ENCODE results near the gene WFDC8. TPM values are rescaled to one million over a fixed set of nuclear protein-coding genes. Genes with fewer than 3 reads are reported as not detected.

WFDC8 gene
- total and polyA plus RNA-seq, 4 experiments from 2014 or later: not detected

- ChIA-PET POLR2A (ENCODE audit: partially characterized antibody) (no interaction called here), CTCF (ENCODE audit: partially characterized antibody) (no interaction called here)
- peaks cover 0 to 2% (median 0%) of the 10 kb centered on the region in 4 donors for H3K4me1 Mint-ChIP-seq
- H3K36me3 Mint-ChIP-seq: no peaks in the 10 kb centered on the region
- Histone ChIP-seq H3K9me3 (ENCODE audit: control insufficient read depth in 1 of 2, low read length in 2 of 2) (no peaks in the 10 kb centered on the region), H3K36me3 (ENCODE audit: insufficient read depth, low read length) (no peaks in the 10 kb centered on the region), H3K27me3 (ENCODE audit: insufficient read depth, low read length) (no peaks in the 10 kb centered on the region), H3K4me3 (ENCODE audit: low read length in 2 of 2) (no peak overlapping the region), H3K4me1 (ENCODE audit: insufficient read depth, low read length) (no peaks in the 10 kb centered on the region), H3K27ac (ENCODE audit: low read depth, low read length) (no peak overlapping the region)
- no peak overlapping the region for H3K4me3 Mint-ChIP-seq
- intact Hi-C loops (cut with micrococcal nuclease): no loop called here
- DNase-seq: no peak
- H3K9me3 Mint-ChIP-seq: peaks cover 0 to 4% (median 0%) of the 10 kb centered on the region in 8 donors
- H3K27me3 Mint-ChIP-seq: peaks cover 11 to 27% of the 10 kb centered on the region in 2 donors
- H3K27ac Mint-ChIP-seq: no peak overlapping the region
Observed at GRCh38 chr20:45508068-45508886, 70.8 kb downstream of the WFDC8 start.

- Mint-ChIP-seq H3K9me3 (peaks cover 0 to 4% (median 0%) of the 10 kb centered on the region in 8 donors), H3K27ac (no peak overlapping the region), H3K36me3 (no peaks in the 10 kb centered on the region), H3K4me3 (no peak overlapping the region), H3K27me3 (peaks cover 11 to 24% of the 10 kb centered on the region in 2 donors), H3K4me1 (peaks cover 0 to 2% (median 0%) of the 10 kb centered on the region in 4 donors)
- no peak for DNase-seq
- H3K36me3 ChIP-seq (ENCODE audit: insufficient read depth, low read length): no peaks in the 10 kb centered on the region
- CTCF ChIA-PET (ENCODE audit: partially characterized antibody): no interaction called here
- POLR2A ChIA-PET (ENCODE audit: partially characterized antibody): no interaction called here
- H3K4me3 ChIP-seq (ENCODE audit: low read length in 2 of 2): no peak overlapping the region
- no peaks in the 10 kb centered on the region for H3K4me1 ChIP-seq (ENCODE audit: insufficient read depth, low read length)
- no peak overlapping the region for H3K27ac ChIP-seq (ENCODE audit: low read depth, low read length)
- H3K27me3 ChIP-seq (ENCODE audit: insufficient read depth, low read length): no peaks in the 10 kb centered on the region
- intact Hi-C loops (cut with micrococcal nuclease): no loop called here
- no peaks in the 10 kb centered on the region for H3K9me3 ChIP-seq (ENCODE audit: control insufficient read depth in 1 of 2, low read length in 2 of 2)
Observed at GRCh38 chr20:45507011-45507820, 71.9 kb downstream of the WFDC8 start.

- intact Hi-C loops (cut with micrococcal nuclease): no loop called here
- CTCF ChIA-PET (ENCODE audit: partially characterized antibody): no interaction called here
- no peak overlapping the region for H3K4me3 Mint-ChIP-seq
Observed at GRCh38 chr20:45506398-45506797, 72.7 kb downstream of the WFDC8 start.

GRCh38 chr20:45503403-45503802, 75.7 kb downstream of the WFDC8 start:
- peaks cover 0 to 2% (median 0%) of the 10 kb centered on the region in 8 donors for H3K9me3 Mint-ChIP-seq
- Histone ChIP-seq H3K27ac (ENCODE audit: low read depth, low read length) (no peak overlapping the region), H3K27me3 (ENCODE audit: insufficient read depth, low read length) (no peaks in the 10 kb centered on the region), H3K4me3 (ENCODE audit: low read length in 2 of 2) (no peak overlapping the region), H3K36me3 (ENCODE audit: insufficient read depth, low read length) (no peaks in the 10 kb centered on the region), H3K9me3 (ENCODE audit: control insufficient read depth in 1 of 2, low read length in 2 of 2) (no peaks in the 10 kb centered on the region), H3K4me1 (ENCODE audit: insufficient read depth, low read length) (no peaks in the 10 kb centered on the region)
- peaks cover 21 to 32% of the 10 kb centered on the region in 2 donors for H3K27me3 Mint-ChIP-seq
- H3K4me1 Mint-ChIP-seq: peaks cover 0 to 2% (median 0%) of the 10 kb centered on the region in 4 donors
- DNase-seq: no peak
- H3K27ac Mint-ChIP-seq: no peak overlapping the region
- intact Hi-C loops (cut with micrococcal nuclease): no loop called here
- H3K36me3 Mint-ChIP-seq: no peaks in the 10 kb centered on the region
- ChIA-PET POLR2A (ENCODE audit: partially characterized antibody) (no interaction called here), CTCF (ENCODE audit: partially characterized antibody) (interaction anchor here (1.2 kb wide), 2 partner anchors 11 to 54 kb away, joined by 3 read pairs; no protein-coding TSS in a partner anchor)
- H3K4me3 Mint-ChIP-seq: no peak overlapping the region

More at GRCh38 chr20:45506398-45506797, 72.7 kb downstream of the WFDC8 start:
- H3K27me3 Mint-ChIP-seq: peaks cover 13 to 27% of the 10 kb centered on the region in 2 donors
- no peaks in the 10 kb centered on the region for H3K36me3 Mint-ChIP-seq
- no peak overlapping the region for H3K27ac ChIP-seq (ENCODE audit: low read depth, low read length)
- H3K36me3 ChIP-seq (ENCODE audit: insufficient read depth, low read length): no peaks in the 10 kb centered on the region
- POLR2A ChIA-PET (ENCODE audit: partially characterized antibody): no interaction called here
- no peaks in the 10 kb centered on the region for H3K9me3 ChIP-seq (ENCODE audit: control insufficient read depth in 1 of 2, low read length in 2 of 2)
- H3K4me1 Mint-ChIP-seq: peaks cover 0 to 2% (median 0%) of the 10 kb centered on the region in 4 donors
- H3K4me1 ChIP-seq (ENCODE audit: insufficient read depth, low read length): no peaks in the 10 kb centered on the region
- no peaks in the 10 kb centered on the region for H3K27me3 ChIP-seq (ENCODE audit: insufficient read depth, low read length)
- no peak for DNase-seq
- H3K4me3 ChIP-seq (ENCODE audit: low read length in 2 of 2): no peak overlapping the region
- no peak overlapping the region for H3K27ac Mint-ChIP-seq
- H3K9me3 Mint-ChIP-seq: peaks cover 0 to 4% (median 0%) of the 10 kb centered on the region in 8 donors

- Histone ChIP-seq H3K9me3 (ENCODE audit: control insufficient read depth in 1 of 2, low read length in 2 of 2) (no peaks in the 10 kb centered on the region), H3K27me3 (ENCODE audit: insufficient read depth, low read length) (no peaks in the 10 kb centered on the region), H3K36me3 (ENCODE audit: insufficient read depth, low read length) (no peaks in the 10 kb centered on the region), H3K4me1 (ENCODE audit: insufficient read depth, low read length) (no peaks in the 10 kb centered on the region), H3K27ac (ENCODE audit: low read depth, low read length) (no peak overlapping the region), H3K4me3 (ENCODE audit: low read length in 2 of 2) (no peak overlapping the region)
- Mint-ChIP-seq H3K36me3 (no peaks in the 10 kb centered on the region), H3K9me3 (peaks cover 0 to 2% (median 0%) of the 10 kb centered on the region in 8 donors), H3K27me3 (peaks cover 21 to 32% of the 10 kb centered on the region in 2 donors), H3K4me1 (peaks cover 0 to 2% (median 0%) of the 10 kb centered on the region in 4 donors), H3K27ac (no peak overlapping the region), H3K4me3 (no peak overlapping the region)
- ChIA-PET CTCF (ENCODE audit: partially characterized antibody) (interaction anchor here (1.0 to 1.2 kb wide), 2 partner anchors 18 to 53 kb away, joined by 3 to 4 read pairs; no protein-coding TSS in a partner anchor), POLR2A (ENCODE audit: partially characterized antibody) (no interaction called here)
- no peak for DNase-seq
- intact Hi-C loops (cut with micrococcal nuclease): no loop called here
Observed at GRCh38 chr20:45502561-45502960, 76.5 kb downstream of the WFDC8 start.

Other genes starting within 250 kb of the WFDC8 start
- 1 to 10 TPM; 3.8 to 3.9 TPM for gene SDC4, start 230.9 kb downstream of the WFDC8 start, total RNA-seq
- gene SDC4, start 230.9 kb downstream of the WFDC8 start, polyA plus RNA-seq: 1 to 10 TPM; 1.2 to 2.3 TPM
- 10 to 100 TPM; 56.4 to 56.6 TPM for gene SYS1, start 216.1 kb downstream of the WFDC8 start, total RNA-seq
- gene SYS1, start 216.1 kb downstream of the WFDC8 start, polyA plus RNA-seq: 10 to 100 TPM; 24.7 to 30.2 TPM
- under 1 TPM in 1 of 2 experiments, not detected in 1; 0.36 TPM for gene TP53TG5, start 201.0 kb downstream of the WFDC8 start, total RNA-seq
- under 1 TPM; 0.11 to 0.24 TPM for gene TP53TG5, start 201.0 kb downstream of the WFDC8 start, polyA plus RNA-seq
- gene DBNDD2, start 171.0 kb downstream of the WFDC8 start, total RNA-seq: 10 to 100 TPM; 17.8 to 18.4 TPM
- 10 to 100 TPM; 12.9 to 15.4 TPM for gene DBNDD2, start 171.0 kb downstream of the WFDC8 start, polyA plus RNA-seq
- gene PIGT, start 163.1 kb downstream of the WFDC8 start, total RNA-seq: 10 to 100 TPM; 81.9 to 84.5 TPM
- gene PIGT, start 163.1 kb downstream of the WFDC8 start, polyA plus RNA-seq: 10 to 100 TPM; 85.6 to 92.2 TPM
- 1 to 10 TPM in 1 of 2 experiments, under 1 TPM in 1; 0.73 to 1.6 TPM for gene WFDC2, start 109.5 kb downstream of the WFDC8 start, total RNA-seq
- not detected for gene WFDC2, start 109.5 kb downstream of the WFDC8 start, polyA plus RNA-seq
- not detected for gene SPINT3, start 63.7 kb downstream of the WFDC8 start, total RNA-seq
- gene SPINT3, start 63.7 kb downstream of the WFDC8 start, polyA plus RNA-seq: not detected
- gene WFDC6, start 39.8 kb downstream of the WFDC8 start, total RNA-seq: not detected
- not detected for gene WFDC6, start 39.8 kb downstream of the WFDC8 start, polyA plus RNA-seq
- gene EPPIN, start 31.9 kb downstream of the WFDC8 start, total RNA-seq: not detected
- gene EPPIN, start 31.9 kb downstream of the WFDC8 start, polyA plus RNA-seq: not detected
- not detected for gene WFDC10A, start 50.5 kb upstream of the WFDC8 start, total RNA-seq
- not detected for gene WFDC10A, start 50.5 kb upstream of the WFDC8 start, polyA plus RNA-seq
- not detected for gene WFDC9, start 52.0 kb upstream of the WFDC8 start, total RNA-seq
- gene WFDC9, start 52.0 kb upstream of the WFDC8 start, polyA plus RNA-seq: not detected
- not detected for gene WFDC11, start 91.0 kb upstream of the WFDC8 start, total RNA-seq
- gene WFDC11, start 91.0 kb upstream of the WFDC8 start, polyA plus RNA-seq: not detected
- not detected for gene WFDC13, start 122.8 kb upstream of the WFDC8 start, total RNA-seq
- not detected for gene WFDC13, start 122.8 kb upstream of the WFDC8 start, polyA plus RNA-seq
- not detected for gene WFDC10B, start 125.7 kb upstream of the WFDC8 start, total RNA-seq
- gene WFDC10B, start 125.7 kb upstream of the WFDC8 start, polyA plus RNA-seq: not detected
- gene SPINT4, start 143.1 kb upstream of the WFDC8 start, total RNA-seq: not detected
- not detected for gene SPINT4, start 143.1 kb upstream of the WFDC8 start, polyA plus RNA-seq
- not detected for gene WFDC3, start 212.6 kb upstream of the WFDC8 start, total RNA-seq
- not detected for gene WFDC3, start 212.6 kb upstream of the WFDC8 start, polyA plus RNA-seq
- gene DNTTIP1, start 212.7 kb upstream of the WFDC8 start, total RNA-seq: 10 to 100 TPM; 18.6 TPM
- 10 to 100 TPM; 37.3 to 49.9 TPM for gene DNTTIP1, start 212.7 kb upstream of the WFDC8 start, polyA plus RNA-seq
- under 1 TPM; 0.55 to 0.61 TPM for gene UBE2C, start 233.4 kb upstream of the WFDC8 start, total RNA-seq
- under 1 TPM in 1 of 2 donors, not detected in 1; 0.36 TPM for gene UBE2C, start 233.4 kb upstream of the WFDC8 start, polyA plus RNA-seq
- gene TNNC2, start 248.0 kb upstream of the WFDC8 start, total RNA-seq: not detected
- under 1 TPM; 0.61 to 0.67 TPM for gene TNNC2, start 248.0 kb upstream of the WFDC8 start, polyA plus RNA-seq

All from CD4-positive, alpha-beta memory T cell (primary cell).